A673 (cell line): Measurements from ENCODE around the gene COL4A1. TPM values are rescaled to one million over a fixed set of nuclear protein-coding genes. Genes with fewer than 3 reads are reported as not detected.
"Not testable (repeated sequence)": the region's sequence is repeated elsewhere in the genome, so short reads cannot be mapped to it uniquely, and the experiment has no call there.

Experiments
- BruUV-seq: library from RNA; stranded (reverse); fragments of 400-500 nt; replicated peaks from 2 replicates; lab custom pipeline; 2021; lab: Mats Ljungman, UMichigan
- CTCF ChIA-PET: fragments of 300-600 bp; sonication (Branson Sonifier 250); formaldehyde crosslinking; loops from one replicate; lab custom pipeline; 2022; ENCODE audit warnings: antibody characterized with exemption; lab: Charles Lee
- POLR2A ChIA-PET: fragments of 300-600 bp; sonication (Branson Sonifier 250); formaldehyde crosslinking; loops from one replicate; lab custom pipeline; 2022; ENCODE audit warnings: antibody characterized with exemption; ENCODE audit not compliant: low non-redundant PET; lab: Charles Lee
- DNase-seq: peaks from one replicate; pipeline ENCODE4 v3.0.0-alpha.2; 2015; ENCODE audit warnings: low spot score
- H3K27ac ChIP-seq: fragments of 200-600 bp; sonication (generic); 2 replicates; pipeline ENCODE4 v1.5.1; 2016; ENCODE audit warnings: mixed run types, low read depth, mild to moderate bottlenecking, mixed read lengths, antibody characterized with exemption, low read length; ENCODE audit not compliant: poor library complexity, severe bottlenecking
- H3K27me3 ChIP-seq: fragments of 200-600 bp; sonication (generic); replicated peaks from 2 replicates; pipeline ENCODE4 v1.6.1; 2017; ENCODE audit warnings: mixed run types, low read depth, mild to moderate bottlenecking, mixed read lengths, antibody characterized with exemption, low read length; ENCODE audit not compliant: insufficient read depth, poor library complexity
- H3K36me3 ChIP-seq: fragments of 200-600 bp; sonication (generic); 2 replicates; pipeline ENCODE4 v1.6.1; 2016; ENCODE audit warnings: mixed run types, mild to moderate bottlenecking, mixed read lengths, antibody characterized with exemption, low read length; ENCODE audit not compliant: insufficient read depth, poor library complexity, severe bottlenecking
- H3K4me1 ChIP-seq: fragments of 200-600 bp; sonication (generic); 2 replicates; pipeline ENCODE4 v1.6.1; 2017; ENCODE audit warnings: mixed run types, mild to moderate bottlenecking, mixed read lengths, antibody characterized with exemption, low read length; ENCODE audit not compliant: insufficient read depth, poor library complexity, severe bottlenecking
- H3K4me3 ChIP-seq: fragments of 200-600 bp; sonication (generic); 2 replicates; pipeline ENCODE4 v1.5.1; 2016; ENCODE audit warnings: low read depth, mixed run types, mild to moderate bottlenecking, mixed read lengths, low read length; ENCODE audit not compliant: poor library complexity, severe bottlenecking
- H3K9me3 ChIP-seq: fragments of 200-600 bp; sonication (generic); 2 replicates; pipeline ENCODE4 v1.6.1; 2016; ENCODE audit warnings: mixed run types, low read depth, mild to moderate bottlenecking, mixed read lengths, antibody characterized with exemption, low read length; ENCODE audit not compliant: poor library complexity, severe bottlenecking
- CTCF ChIP-seq: fragments of 300-800, 200-600 bp; sonication (generic); conservative IDR thresholded peaks from 2 replicates; pipeline ENCODE4 v1.5.1; 2017; ENCODE audit warnings: low read depth, mild to moderate bottlenecking, antibody characterized with exemption, low read length, moderate library complexity, mixed read lengths
- EZH2 ChIP-seq: fragments of 200-600 bp; sonication (generic); IDR thresholded peaks from 2 replicates; pipeline ENCODE4 v1.6.1; 2017; ENCODE audit warnings: borderline replicate concordance, low read depth, mild to moderate bottlenecking, mixed read lengths, antibody characterized with exemption, low read length; ENCODE audit not compliant: poor library complexity, severe bottlenecking
- intact Hi-C: fragments of 100-400 bp; cut with micrococcal nuclease; formaldehyde crosslinking; loops from one replicate; pipeline ENCODE4 v1.10.0; 2022; ENCODE audit not compliant: unreplicated experiment
- total RNA-seq: library from RNA; stranded (reverse); gene quantifications from 2 replicates; pipeline ENCODE4 v1.2.3, GENCODE V29; 2021

Gene COL4A1
- total RNA-seq, 1 experiment from 2014 or later = 83.9 TPM

- no TSS peak for BruUV-seq
- Histone ChIP-seq H3K4me1 (peaks cover 5% of the 10 kb centered on the region), H3K4me3 (no peak overlapping the region), H3K36me3 (no peaks in the 10 kb centered on the region), H3K9me3 (no peaks in the 10 kb centered on the region), H3K27me3 (no peaks in the 10 kb centered on the region), H3K27ac (no peak overlapping the region)
- CTCF ChIA-PET = no interaction called here
- POLR2A ChIA-PET = no interaction called here
- no peak for TF ChIP-seq EZH2
- no peak for TF ChIP-seq CTCF
- DNase-seq = no peak
- intact Hi-C loops = no loop called here
Measured at GRCh38 chr13:110114316-110114715, 192.6 kb downstream of the COL4A1 start.

GRCh38 chr13:110113284-110113764 is 193.6 kb downstream of the COL4A1 start:
- no peak for DNase-seq
- POLR2A ChIA-PET = no interaction called here
- Histone ChIP-seq H3K27ac (no peak overlapping the region), H3K27me3 (no peaks in the 10 kb centered on the region), H3K4me3 (no peak overlapping the region), H3K36me3 (no peaks in the 10 kb centered on the region), H3K9me3 (no peaks in the 10 kb centered on the region), H3K4me1 (peaks cover 12% of the 10 kb centered on the region)
- TF ChIP-seq EZH2 (no peak), CTCF (no peak)
- CTCF ChIA-PET = no interaction called here
- intact Hi-C loops = no loop called here
- no TSS peak for BruUV-seq

- POLR2A ChIA-PET, intact Hi-C loops, H3K4me3 ChIP-seq, DNase-seq, H3K9me3 ChIP-seq, H3K27me3 ChIP-seq, CTCF ChIA-PET, BruUV-seq, H3K27ac ChIP-seq, H3K36me3 ChIP-seq: not testable (repeated sequence)
- peak; percentile 40 for TF ChIP-seq CTCF
- peaks cover 12% of the 10 kb centered on the region for H3K4me1 ChIP-seq
Measured at GRCh38 chr13:110112379-110112778, 194.6 kb downstream of the COL4A1 start.
